ENCODE results near the gene EPN3.
A peak's percentile ranks its signal among the peaks of the same experiment; 100 is the strongest.

The EPN3 gene

DNA sequence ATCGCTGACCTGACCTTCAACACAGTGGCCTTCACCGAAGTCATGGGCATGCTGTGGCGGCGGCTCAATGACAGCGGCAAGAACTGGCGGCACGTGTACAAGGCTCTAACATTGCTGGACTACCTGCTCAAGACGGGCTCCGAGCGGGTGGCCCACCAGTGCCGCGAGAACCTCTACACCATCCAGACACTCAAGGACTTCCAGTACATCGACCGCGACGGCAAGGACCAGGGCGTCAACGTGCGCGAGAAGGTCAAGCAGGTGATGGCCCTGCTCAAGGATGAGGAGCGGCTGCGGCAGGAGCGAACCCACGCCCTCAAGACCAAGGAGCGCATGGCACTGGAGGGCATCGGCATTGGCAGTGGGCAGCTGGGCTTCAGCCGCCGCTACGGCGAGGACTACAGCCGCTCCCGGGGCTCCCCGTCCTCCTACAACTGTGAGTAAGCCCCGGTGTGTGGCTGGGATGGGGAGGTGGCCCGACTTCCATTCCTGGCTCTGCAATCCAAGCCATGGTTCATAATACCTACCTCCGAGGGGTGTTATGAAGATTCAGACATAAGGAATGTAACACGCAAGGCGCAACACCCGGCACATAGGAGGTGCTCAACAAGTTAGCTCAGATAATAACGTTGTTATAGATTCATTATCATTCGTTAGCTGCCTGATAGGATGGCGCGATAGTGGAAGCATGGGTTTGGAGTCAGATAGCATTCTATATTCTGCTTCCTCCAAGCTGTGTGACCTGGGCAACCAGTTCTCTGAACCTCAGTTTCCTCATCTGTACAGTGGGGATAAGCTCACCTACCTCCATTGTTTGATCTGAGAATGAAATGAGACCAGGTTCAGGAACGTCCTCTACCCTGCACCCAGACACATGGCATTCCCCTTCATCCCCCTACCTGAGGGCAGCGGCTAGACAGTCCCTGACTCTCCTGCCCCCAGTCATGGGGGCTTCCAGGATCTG lies 4.4 kb downstream of the EPN3 start:
- no peak for DNase-seq

DNA sequence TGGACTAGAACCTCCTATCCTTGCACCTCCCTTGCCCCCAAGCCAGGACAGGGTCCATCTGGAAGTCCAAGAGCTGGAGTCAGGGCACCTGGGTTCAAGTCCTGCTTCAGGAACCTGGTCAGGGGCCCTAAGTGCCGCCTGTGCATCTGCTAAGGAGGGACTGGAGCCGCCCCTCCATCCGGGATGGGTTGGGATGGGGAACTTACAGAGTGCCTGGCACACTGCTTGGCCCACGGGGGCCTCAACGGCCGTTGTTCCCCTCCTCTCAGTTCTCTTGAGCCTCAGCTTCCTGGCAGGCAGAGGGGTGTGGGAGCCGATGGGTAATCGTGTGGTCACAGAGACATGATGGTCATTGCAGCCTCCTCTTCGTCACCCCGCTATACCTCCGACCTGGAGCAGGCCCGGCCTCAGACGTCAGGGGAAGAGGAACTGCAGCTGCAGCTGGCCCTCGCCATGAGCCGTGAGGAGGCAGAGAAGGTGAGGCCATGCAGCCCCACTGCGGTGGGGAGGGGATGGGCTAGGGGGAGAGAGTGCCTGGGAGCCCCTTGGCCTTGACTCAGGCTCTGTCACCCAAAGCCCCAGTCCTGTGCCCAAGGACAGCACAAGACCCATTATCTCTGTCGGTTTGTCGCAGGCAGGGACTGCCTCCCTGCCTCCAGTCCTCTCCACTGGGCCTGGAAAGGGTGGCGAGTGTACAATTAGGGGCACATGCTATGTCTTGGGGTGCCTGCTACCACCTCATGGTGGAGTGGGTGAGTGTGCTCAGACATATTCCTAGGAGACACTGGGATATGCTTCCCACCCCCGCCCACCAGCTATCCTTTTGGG lies 5.4 kb downstream of the EPN3 start:
- no peak for DNase-seq

DNA sequence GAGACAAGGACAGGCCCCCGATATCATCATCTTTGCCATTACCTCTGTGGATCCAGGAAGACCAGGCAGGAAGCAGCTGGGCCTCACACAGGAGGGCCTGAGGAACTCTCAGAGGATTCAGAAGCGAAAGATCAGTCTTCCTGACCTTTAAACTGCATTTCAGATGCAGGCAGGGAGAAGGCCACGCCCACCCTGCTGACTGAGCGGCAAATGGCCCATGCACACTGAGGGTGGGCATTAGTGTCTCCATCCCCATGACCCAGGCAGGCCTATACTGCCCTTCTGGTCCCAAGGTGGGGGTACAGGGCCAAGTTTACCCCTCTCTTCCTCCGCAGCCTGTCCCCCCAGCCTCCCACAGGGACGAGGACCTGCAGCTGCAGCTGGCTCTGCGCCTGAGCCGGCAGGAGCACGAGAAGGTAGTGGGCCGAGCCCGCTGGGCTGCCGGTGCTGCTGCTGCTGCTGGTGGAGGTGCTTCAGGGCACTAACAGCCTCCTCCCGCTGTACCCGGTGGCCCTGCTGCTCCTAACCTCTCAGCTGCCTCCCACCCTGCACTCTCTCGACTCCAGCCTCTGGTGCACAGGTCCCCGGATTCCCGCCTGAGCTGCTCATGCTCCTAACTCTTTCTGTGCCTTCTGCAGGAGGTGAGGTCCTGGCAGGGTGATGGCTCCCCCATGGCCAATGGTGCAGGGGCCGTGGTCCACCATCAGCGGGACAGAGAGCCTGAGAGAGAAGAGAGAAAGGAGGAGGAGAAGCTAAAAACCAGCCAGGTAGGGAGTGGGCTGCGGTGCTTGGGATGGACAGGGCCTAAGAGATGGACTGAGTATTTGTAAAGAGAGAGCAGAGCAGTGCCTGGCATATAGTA lies 6.2 kb downstream of the EPN3 start:
- DNase-seq, result no peak

DNA sequence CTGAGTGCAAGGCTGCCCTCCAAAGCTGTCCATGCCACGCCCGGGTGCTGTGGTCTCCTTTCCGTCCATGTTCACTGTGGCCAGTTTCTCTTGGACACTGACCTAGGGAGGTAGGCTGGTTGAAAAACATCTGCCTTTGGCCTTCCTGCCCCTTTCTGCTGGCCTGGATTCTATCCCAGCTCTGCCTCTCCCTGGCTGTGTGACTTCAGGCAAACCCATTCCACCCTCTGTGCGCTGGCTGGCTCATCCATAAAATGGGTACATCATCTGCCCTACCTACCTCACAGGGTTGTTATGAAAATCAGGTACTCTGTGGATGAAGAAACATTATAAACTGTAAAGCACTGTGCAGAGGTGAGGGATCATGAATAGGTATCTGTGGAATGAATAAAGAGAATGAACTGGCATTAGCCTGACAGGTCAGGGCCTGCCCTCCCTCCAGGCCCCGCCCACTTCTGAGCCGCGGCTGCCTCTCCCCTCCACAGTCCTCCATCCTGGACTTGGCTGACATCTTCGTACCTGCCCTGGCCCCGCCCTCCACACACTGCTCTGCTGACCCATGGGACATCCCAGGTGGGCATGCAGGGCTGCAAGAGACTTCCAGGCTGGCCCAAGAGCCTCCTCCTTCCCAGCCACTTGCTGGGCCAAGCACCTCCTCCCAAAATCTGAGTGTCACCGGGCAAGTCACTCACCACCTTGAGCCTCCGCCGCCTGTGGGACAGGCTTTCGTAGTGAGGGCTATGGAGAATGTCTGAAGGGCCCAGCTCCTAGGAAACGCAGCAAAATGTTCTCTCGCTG lies 7.4 kb downstream of the EPN3 start:
- no peak for DNase-seq

DNA sequence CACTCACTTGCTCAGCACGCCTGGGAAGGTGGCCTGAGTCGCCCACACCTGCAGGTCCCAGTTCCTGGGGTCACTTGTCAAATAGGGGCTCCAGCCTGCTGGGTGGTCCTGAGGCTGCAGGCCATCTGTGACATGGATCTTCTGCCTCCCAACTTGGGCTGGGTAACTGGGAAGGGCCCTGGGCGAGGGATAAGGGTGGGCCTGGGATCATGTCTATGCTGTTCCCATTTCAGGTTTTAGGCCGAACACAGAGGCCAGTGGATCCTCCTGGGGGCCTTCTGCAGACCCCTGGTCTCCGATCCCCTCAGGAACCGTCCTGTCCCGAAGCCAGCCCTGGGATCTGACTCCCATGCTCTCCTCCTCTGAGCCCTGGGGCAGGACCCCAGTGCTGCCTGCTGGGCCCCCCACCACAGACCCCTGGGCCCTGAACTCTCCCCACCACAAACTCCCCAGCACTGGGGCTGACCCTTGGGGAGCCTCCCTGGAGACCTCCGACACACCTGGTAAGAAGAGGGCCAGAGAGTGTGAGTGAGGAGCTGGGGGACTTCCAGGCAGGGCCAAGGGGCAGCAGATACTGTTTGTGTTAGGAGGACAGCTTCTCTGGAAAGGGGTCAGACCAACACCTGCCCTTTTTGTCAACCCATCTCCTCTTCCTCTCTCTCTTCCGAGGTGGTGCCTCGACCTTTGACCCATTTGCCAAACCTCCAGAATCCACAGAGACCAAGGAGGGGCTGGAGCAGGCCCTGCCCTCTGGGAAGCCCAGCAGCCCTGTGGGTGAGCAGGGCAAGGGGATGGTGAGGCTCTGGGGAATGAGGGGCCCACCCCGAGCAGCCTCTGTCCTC lies 8.2 kb downstream of the EPN3 start:
- no peak for DNase-seq

DNA sequence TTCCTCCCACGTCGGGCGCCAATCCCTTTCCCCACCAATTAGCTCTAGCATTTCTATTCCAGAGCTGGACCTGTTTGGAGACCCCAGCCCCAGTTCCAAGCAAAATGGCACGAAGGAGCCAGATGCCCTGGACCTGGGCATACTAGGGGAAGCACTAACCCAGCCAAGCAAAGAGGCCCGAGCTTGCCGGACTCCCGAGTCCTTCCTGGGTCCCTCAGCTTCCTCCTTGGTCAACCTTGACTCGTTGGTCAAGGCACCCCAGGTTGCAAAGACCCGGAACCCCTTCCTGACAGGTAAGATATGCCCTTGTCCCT lies 8.8 kb downstream of the EPN3 start:
- no peak for DNase-seq

DNA sequence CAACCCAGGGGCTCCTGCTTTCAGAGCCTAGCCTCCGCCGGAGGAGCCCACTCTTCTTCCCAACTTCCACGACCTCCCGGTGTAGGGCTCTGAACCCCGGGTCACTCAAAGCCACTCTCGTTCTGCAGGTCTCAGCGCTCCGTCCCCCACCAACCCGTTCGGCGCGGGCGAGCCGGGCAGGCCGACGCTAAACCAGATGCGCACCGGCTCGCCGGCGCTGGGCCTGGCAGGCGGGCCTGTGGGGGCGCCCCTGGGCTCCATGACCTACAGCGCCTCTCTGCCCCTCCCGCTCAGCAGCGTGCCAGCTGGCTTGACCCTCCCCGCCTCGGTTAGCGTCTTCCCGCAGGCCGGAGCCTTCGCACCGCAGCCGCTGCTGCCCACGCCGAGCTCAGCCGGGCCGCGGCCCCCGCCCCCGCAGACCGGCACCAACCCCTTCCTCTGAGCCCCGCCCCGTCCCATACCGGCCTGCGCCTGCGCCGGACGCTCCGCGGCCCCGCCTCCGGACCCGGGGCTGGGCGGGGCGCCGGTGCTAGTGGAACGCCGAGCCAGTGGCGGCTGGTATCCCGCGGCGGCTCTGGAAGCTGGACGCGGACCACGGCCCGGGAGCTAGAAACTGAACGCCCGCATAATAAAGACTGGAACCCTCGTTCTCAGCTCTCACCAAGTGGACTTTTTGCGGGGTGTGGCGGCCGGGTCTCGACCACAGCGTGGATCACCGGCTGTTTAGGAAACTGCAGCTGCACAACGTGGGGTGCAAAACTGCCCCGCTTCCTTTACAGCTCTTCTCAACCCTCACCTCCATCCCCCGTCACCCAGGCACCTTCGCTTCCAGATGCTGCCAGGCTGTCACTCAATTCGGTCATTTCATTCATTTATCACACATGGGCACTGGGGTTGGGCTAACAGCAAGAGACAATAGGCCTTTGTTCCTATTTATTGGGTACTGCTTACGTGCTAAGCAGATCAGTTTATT lies 9.5 kb downstream of the EPN3 start:
- DNase-seq, result peak; percentile 55

DNA sequence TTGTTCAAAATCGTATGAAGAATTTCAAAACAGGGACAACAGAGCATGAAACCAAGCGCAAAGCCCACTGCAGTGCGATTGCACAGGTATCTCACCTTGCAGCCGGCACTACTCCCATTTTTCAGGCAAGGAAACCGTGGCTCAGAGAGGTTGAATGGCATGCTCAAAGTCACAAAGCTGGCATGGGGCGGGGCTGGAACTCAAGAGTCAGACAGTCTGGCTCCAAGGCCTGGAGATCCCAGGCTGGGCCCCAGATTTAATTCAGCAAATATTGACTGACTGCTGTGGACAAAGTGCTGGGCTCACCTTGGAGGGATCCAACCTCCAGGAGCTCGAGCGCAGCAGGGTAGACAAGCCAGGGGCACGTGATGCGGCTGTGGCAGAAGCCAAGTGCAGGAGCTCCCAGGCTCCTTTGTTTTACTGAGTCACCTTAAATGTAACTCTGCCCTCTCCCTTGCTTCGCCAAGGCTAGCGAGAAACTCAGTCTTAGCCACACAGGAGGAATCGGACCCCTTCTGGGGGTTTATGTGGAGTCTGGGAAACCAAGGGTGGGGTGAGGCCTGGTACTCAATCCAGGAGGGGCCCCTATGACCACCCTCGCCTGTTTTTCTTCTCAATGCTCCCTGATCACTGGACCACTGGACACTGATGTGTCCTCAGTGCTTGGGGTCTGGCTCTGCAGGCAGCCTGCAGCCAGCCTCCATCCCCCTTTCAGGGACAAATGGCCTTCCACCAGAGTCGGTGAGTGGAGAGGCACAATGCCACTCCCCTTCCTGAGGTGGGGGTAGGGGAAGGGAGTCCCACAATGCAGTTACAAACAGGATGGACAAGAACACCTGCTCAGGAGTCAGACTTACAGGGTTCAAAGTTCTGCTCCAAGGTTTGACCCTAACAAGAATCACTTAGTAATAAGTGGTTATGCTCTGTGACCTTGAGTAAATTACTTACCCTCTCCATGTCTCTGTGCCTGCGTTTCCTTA lies 10.6 kb downstream of the EPN3 start:
- DNase-seq, result peak; percentile 10

DNA sequence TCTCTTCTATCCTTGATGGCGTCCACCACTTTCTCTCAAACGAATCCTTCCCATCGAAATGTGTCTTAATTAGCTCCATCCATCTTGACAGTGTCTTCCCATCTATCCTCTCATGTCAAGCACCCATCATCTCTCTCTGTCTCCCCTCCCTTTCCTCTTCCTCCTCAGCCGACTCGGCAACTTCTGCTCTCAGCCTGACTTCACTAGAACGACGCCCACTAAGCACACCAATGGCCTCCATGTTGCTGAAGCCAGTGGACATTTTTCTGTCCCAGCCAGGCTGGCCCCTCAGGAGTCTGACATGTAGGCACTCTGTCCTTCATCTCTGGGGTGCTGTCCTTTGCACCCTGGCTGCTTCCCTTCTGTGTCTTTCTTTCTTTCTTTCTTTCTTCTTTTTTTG lies 12.0 kb downstream of the EPN3 start:
- DNase-seq, result no peak

DNA sequence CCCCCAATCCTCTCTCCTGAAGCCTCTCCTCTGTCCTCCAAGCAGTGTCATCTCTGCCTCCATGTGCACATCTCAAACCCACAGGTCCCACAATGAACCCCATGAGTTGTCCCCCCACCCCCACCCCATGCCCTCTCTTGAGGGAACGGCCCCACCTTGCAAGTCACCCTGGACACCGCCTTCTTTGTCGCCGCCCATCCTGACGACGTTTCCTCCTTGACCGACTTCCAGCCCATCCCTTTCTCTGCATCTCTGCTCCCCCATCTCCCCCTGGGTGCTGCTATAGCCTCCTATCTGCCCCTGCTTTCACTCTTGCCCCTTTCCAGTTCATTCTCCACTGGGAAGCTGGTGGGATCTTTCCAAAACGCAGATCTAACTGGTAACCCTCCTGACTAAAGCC lies 12.8 kb downstream of the EPN3 start:
- no peak for DNase-seq

DNA sequence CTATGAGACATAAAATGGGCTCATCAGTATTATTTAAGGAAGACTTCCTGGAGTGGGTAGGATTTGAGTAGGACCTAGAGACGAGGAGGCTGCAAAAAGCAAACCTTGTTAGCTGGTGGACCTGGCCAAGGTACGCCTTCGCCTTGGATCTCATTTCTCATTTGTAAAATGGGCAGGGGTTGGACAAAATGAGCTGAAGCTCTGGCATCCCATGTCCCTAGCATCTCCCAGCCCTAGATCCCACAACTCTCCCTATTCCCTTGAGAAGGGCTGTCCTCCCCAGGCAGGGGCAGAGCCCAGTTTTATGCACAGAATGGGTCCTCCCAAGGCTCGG lies 14.1 kb downstream of the EPN3 start:
- no peak for DNase-seq

DNA sequence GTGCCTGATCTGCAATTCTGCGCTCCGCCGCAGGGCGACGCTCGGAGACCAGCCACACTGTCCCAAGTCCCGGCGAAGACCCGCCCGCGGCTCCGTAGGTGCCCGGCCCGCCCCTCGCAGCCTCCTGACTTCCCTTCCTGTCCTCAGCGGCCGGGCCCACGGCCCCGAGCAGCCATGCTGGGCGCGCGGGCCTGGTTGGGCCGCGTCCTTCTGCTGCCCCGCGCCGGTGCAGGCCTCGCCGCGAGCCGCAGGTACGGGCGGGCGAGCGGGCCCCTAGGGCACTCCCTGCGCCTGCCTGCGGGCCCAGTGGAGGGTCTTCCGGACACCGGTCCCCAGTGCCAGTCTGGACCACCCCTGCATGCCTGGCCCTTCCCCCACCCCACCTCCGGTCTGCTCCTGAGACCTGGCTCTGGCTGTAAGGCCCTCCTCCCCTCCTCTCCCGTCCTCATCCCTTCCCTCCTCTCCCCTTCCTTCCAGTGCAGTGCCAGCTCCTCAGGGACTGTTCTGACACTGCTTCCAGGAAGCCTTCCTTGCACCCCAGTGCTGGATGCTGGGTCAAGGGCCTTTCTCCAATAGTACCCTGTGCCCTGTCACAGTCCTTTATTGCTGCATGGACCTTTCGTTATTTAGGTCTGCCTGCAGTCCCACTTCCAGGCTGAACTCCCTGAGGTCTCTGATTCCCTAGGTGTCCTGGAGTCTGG lies 14.7 kb downstream of the EPN3 start, which contains the start of gene SPATA20:
Gene SPATA20, plus strand, starts transcription at position 140 of the 701 bp plus-strand sequence. Its CDS starts 35 bp downstream, at position 175.
- DNase-seq, result peak; percentile 81

DNA sequence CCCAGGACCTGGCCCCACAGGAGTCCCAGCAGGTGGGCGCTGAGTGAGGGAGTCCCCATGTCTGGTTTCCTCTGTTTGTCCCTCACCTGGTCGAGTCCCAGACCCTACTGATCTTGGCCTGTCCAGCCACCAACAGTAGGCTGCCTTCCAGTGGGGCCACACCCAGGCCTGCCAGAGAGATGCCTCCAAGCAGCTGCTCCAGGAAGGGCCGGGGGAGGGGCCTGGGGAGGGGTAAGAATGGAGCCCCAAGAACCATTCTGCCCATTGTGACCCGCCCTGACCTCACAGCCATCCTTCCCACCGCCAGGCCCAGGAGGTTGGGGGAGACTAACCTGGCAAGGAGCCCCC lies 15.2 kb downstream of the EPN3 start:
- DNase-seq, result no peak

DNA sequence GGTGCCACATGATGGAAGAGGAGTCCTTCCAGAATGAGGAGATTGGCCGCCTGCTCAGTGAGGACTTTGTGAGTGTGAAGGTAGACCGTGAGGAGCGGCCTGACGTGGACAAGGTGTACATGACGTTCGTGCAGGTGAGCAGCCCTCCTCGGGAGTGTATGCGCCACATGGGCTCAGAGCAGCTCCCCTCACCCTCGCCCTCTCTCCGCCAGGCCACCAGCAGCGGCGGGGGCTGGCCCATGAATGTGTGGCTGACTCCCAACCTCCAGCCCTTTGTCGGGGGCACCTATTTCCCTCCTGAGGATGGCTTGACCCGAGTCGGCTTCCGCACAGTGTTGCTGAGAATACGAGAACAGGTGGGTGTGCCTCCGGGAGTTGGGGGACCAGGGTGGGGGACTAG lies 16.3 kb downstream of the EPN3 start:
- no peak for DNase-seq

DNA sequence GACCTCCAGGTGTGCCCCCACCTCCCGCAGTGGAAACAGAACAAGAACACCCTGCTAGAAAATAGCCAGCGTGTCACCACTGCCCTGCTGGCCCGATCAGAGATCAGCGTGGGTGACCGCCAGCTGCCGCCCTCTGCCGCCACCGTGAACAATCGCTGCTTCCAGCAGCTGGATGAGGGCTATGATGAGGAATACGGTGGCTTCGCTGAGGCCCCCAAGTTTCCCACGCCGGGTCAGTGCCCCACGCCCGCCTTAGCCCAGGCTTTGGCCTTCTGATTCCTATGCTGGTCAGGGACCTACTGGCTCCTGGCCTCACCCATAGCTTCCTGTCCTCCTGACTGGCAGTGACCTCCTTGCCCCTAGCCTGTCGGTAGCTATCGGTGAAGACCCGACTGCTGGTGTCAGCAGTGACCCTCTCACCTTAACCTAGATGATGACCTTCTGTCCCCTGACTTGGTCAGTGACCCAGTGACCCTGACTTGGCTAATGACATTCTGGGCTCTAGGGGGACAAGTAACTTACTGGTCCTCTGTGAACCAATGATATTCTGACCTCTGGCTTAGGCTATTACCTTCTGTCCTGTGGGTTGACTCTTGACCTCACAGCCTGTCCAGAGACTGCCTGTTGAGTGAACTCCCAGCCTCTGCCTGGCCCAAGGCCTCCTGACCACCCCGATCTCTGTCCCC lies 16.9 kb downstream of the EPN3 start:
- DNase-seq, result no peak

DNA sequence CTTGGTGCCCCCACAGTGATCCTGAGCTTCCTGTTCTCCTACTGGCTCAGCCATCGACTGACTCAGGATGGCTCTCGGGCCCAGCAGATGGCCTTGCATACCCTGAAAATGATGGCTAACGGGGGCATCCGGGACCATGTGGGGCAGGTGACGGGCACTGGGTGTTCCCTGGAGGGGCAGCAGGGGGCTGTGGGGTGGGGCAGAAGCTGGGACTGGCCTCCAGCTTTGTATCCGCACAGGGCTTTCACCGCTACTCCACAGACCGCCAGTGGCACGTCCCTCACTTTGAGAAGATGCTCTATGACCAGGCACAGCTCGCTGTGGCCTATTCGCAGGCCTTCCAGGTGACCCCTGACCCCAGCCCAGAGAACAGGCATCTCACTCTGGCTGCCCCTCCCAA lies 17.4 kb downstream of the EPN3 start:
- no peak for DNase-seq

DNA sequence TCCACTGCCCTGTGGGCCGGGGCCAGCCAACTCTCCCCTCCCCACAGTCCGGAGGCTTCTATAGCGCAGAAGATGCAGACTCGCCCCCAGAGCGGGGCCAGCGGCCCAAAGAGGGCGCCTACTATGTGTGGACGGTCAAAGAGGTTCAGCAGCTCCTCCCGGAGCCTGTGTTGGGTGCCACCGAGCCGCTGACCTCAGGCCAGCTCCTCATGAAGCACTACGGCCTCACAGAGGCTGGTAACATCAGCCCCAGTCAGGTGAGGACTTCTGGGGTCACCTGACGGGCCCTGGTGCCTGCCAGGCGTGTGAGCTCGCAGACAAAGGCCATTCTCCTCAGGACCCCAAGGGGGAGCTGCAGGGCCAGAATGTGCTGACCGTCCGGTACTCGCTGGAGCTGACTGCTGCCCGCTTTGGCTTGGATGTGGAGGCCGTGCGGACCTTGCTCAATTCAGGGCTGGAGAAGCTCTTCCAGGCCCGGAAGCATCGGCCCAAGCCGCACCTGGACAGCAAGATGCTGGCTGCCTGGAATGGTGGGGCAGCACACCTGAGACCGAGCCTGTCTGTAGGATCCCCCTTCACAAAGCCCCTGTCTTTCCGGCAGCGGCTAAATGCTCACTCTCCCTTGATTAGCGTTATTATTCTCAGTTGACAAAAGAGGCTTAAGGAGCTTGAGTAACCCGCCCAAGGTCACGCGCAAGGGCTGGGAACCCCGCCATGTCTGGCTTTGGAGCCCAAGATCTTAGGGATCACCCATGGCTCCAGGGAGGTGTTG lies 18.3 kb downstream of the EPN3 start:
- DNase-seq, result peak; percentile 39
